ENCODE measurements around the gene CYP1A2. TPM values are rescaled to one million over a fixed set of nuclear protein-coding genes. Genes with fewer than 3 reads are reported as not detected.

CYP1A2 gene, protein sequence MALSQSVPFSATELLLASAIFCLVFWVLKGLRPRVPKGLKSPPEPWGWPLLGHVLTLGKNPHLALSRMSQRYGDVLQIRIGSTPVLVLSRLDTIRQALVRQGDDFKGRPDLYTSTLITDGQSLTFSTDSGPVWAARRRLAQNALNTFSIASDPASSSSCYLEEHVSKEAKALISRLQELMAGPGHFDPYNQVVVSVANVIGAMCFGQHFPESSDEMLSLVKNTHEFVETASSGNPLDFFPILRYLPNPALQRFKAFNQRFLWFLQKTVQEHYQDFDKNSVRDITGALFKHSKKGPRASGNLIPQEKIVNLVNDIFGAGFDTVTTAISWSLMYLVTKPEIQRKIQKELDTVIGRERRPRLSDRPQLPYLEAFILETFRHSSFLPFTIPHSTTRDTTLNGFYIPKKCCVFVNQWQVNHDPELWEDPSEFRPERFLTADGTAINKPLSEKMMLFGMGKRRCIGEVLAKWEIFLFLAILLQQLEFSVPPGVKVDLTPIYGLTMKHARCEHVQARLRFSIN
- total RNA-seq, result not detected in 2 replicates

DNA sequence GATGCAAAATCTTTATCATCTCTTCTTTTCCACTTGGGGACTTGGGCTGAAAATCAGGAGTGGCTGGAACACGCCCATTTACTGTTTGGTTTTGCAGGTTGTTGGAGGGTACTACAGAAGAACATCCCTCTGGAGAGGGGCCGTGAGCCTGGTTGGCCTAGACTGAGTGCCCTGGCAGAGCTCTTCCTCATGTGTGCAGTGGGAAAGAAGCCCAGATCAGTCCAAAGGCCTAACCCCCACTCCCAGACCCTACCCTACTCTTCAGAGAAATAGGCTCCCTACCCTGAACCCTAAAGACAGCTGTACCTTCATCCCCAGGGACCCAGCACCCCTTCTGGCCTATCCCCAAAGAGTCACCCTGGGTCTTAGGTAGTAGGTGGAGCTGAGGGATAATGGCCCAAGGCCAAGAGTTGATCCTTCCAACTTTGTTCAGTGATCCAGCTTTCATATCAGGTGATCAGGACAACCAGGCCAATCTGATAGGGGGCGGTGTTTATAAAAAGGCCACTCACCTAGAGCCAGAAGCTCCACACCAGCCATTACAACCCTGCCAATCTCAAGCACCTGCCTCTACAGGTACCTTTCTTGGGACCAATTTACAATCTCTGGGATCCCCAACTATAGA, at the start of gene CYP1A2:
TSS of gene CYP1A2 (plus strand) at position 524 of the 625 bp plus-strand sequence. CDS start 894 bp downstream, outside the sequence.

DNA sequence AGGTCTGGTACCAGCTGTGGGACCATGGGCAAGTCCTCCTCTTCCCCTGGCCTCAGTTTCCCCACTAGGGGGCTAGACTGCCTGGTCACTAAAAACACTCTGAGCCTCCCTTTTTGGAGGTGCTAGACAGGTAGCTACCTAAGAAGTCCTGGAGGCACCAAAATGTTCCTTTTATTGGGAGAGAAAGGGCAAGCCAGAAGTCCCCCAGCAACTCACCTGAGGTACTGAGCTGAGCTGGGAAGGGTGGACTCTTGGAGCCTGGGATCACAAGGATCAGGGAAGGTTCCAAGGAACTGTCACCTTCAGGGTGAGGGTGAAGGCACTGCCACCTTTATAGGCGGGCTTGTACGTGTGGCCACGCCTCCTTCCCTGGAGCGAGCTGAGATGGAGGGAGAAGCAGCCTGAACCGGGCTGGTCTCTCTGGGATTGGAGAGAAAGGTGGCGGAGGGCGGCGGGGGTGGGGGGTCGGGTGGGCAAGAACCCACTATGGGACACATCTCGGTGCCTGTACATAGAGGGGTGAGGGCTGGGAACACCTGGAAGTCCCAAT, 23.3 kb upstream of the CYP1A2 start, which contains the start of gene CYP1A1:
TSS of gene CYP1A1 (minus strand) at position 304 of the 550 bp plus-strand sequence. CDS start 2,431 bp downstream, outside the sequence.

DNA sequence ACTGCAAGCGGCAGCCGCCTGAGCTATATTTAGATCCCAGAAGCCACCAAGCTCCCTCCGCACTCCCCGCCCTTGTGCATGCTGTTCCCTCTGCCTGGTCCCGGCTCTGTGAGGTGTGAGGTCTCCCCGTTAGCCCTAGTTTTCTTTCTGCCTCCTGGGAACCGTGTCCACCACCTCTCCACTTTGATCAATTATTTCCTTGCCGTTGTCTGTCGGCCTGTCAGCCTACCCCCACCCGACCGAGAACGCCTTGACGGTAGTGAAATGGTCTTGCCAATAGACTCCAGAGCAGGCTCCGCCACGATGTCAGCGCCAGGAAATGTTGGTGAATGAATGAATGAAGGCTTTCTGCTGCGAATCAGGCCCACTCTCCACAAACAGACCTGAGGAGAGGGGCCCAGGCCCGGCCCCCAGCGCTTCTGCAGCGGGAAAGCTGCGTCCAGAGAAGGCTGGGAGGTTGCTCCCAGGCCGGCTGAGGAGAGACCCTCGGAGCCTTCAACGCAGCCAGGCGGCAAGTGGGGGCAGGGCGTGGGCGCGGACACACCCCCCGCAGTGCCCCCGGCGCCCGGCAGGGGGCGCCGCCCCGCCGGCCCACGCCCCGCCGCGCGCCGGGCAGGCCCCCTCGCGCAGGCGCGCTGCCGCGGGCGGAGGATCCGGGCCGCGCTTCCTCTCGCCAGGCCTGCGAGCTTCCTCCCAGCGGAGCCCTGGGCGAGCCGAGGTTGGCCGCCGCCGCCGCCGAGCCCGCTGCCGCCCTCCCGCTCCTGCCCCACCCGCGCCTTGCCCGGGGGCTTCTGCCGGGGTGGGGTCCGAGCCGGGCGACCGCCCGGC, 33.0 kb downstream of the CYP1A2 start, which contains the start of gene CSK:
TSS of gene CSK (plus strand) at position 650 of the 828 bp plus-strand sequence. CDS start 16,218 bp downstream, outside the sequence.

Other genes starting within 250 kb of the CYP1A2 start
- 5.5 and 8.6 TPM in 2 replicates for gene ARID3B, start 207.6 kb upstream of the CYP1A2 start, total RNA-seq
- gene CLK3, start 133.0 kb upstream of the CYP1A2 start, total RNA-seq, result 49.2 and 55.3 TPM in 2 replicates
- gene EDC3, start 52.8 kb upstream of the CYP1A2 start, total RNA-seq, result 6.8 and 19.5 TPM in 2 replicates
- 1.6 and 3.1 TPM in 2 replicates for gene CYP1A1, start 23.3 kb upstream of the CYP1A2 start, total RNA-seq
- 32.8 and 96.9 TPM in 2 replicates for gene CSK, start 33.2 kb downstream of the CYP1A2 start, total RNA-seq
- gene LMAN1L, start 64.0 kb downstream of the CYP1A2 start, total RNA-seq, result 0.21 TPM in 1 of 2 replicates, not detected in the other
- gene CPLX3, start 77.8 kb downstream of the CYP1A2 start, total RNA-seq, result not detected in 2 replicates
- gene ULK3, start 94.3 kb downstream of the CYP1A2 start, total RNA-seq, result 21.8 and 21.9 TPM in 2 replicates
- gene SCAMP2, start 124.5 kb downstream of the CYP1A2 start, total RNA-seq, result 26.3 and 43.4 TPM in 2 replicates
- gene MPI, start 141.2 kb downstream of the CYP1A2 start, total RNA-seq, result 22.6 and 41.5 TPM in 2 replicates
- 70.4 and 72.1 TPM in 2 replicates for gene FAM219B, start 158.0 kb downstream of the CYP1A2 start, total RNA-seq
- gene COX5A, start 189.2 kb downstream of the CYP1A2 start, total RNA-seq, result 64.9 and 75.4 TPM in 2 replicates
- 5.6 and 5.8 TPM in 2 replicates for gene RPP25, start 207.9 kb downstream of the CYP1A2 start, total RNA-seq
- under 0.01 and 0.64 TPM in 2 replicates for gene SCAMP5, start 246.7 kb downstream of the CYP1A2 start, total RNA-seq